Measurements from ENCODE around the gene BCAM.

BCAM gene

DNA sequence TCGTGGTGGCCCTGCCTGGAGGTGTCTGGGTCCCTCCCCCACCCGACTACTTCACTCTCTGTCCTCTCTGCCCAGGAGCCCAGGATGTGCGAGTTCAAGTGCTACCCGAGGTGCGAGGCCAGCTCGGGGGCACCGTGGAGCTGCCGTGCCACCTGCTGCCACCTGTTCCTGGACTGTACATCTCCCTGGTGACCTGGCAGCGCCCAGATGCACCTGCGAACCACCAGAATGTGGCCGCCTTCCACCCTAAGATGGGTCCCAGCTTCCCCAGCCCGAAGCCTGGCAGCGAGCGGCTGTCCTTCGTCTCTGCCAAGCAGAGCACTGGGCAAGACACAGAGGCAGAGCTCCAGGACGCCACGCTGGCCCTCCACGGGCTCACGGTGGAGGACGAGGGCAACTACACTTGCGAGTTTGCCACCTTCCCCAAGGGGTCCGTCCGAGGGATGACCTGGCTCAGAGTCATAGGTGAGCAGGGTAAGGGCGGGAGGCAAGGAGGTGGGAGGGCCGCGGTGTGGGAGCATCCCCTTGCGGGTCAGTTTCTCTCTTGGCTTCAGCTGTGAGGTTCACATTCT, 56.4 kb downstream of the BCAM start:
- DNase-seq (ENCODE audit: insufficient read length) (no peak), FAIRE-seq (no peak)
- no peak for TF ChIP-seq POLR2AphosphoS5 (IDR thresholded peaks at IDR 0.05; ENCODE audit: low read depth, low read length)
- TF ChIP-seq POLR2A (IDR thresholded peaks at IDR 0.05; ENCODE audit: low read depth, low read length), result no peak
- TF ChIP-seq TAF1 (IDR thresholded peaks at IDR 0.05; ENCODE audit: borderline replicate concordance, low read depth, low read length), result no peak

DNA sequence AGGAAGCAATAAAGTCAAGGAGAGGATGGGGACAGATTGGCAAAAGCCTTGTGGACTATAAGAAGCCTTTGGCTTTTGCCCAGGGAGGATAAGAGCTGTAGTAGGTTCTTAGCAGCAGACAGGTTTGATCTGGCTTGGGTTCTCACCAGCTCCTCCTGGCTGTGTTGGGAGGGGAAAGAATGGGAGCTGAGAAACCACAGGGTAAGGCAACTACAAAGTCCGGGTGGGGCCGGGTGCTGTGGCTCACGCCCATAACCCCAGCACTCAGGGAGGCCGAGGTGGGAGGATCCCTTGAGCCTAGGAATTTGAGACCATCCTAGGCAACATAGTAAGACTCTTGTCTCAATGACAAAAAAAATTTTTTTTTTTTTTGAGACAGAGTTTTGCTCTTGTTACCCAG, 57.8 kb downstream of the BCAM start:
- TF ChIP-seq POLR2AphosphoS5 (IDR thresholded peaks at IDR 0.05; ENCODE audit: low read depth, low read length) (no peak), POLR2A (IDR thresholded peaks at IDR 0.05; ENCODE audit: low read depth, low read length) (no peak), TAF1 (IDR thresholded peaks at IDR 0.05; ENCODE audit: borderline replicate concordance, low read depth, low read length) (no peak)
- DNase-seq (ENCODE audit: insufficient read length) (no peak), FAIRE-seq (no peak)

DNA sequence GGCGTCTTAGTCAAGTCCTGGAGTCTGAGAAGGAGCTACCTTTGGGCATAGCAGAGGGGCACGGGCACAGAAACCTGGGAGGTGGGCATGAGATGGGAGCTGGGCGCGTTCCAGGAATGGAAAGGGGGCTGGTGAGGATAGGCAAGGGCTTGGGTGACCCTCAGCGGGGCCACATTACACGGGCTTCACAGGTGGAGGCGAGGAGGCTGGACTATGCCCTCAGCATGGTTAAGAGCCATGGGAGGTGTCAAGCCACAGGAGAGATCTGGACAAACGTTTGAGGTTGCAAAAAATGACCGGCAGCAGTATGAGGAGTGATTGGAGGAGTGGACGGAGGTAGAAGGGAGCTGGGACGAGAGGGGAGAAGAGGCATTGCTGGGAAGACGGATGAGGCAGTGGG, 58.7 kb downstream of the BCAM start:
- FAIRE-seq (no peak), DNase-seq (ENCODE audit: insufficient read length) (no peak)
- no peak for TF ChIP-seq POLR2A (IDR thresholded peaks at IDR 0.05; ENCODE audit: low read depth, low read length)

DNA sequence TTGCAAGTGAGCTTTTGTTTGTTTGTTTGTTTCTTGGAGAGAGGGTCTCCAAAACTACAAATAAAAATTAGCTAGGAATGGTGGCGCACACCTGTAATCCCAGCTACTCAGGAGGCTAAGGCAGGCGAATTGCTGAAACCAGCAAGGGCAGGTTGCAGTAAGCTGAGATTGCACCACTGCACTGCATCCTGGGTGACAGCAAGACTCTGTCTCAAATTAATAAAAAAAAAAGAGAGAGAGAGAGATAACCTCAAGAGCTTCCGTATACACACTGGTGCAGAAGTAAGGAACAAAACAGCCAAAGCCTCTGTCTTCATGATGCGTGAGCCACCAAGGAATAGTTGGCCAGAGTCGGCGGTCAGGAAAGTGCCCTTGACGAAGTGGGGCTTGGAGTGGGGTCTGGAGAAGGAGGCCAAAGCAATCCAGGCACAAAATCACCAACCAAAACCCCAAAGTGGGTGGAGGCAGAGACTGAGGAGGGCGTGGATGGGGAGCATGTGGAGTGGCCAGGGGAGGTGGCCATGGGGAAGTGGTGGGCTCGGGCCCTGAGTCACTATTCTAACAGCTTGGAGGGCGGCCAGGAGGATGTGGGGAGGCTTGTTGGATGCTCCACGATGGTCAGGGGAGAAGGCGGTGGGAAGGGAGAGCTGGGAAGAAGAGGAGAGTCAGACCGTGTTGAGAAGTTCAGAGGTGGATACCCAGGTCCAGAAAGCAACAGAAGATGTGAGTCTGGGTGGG, 61.0 kb downstream of the BCAM start:
- TF ChIP-seq POLR2AphosphoS5 (IDR thresholded peaks at IDR 0.05; ENCODE audit: low read depth, low read length), result no peak
- no peak for TF ChIP-seq POLR2A (IDR thresholded peaks at IDR 0.05; ENCODE audit: low read depth, low read length)
- TF ChIP-seq TAF1 (IDR thresholded peaks at IDR 0.05; ENCODE audit: borderline replicate concordance, low read depth, low read length), result no peak
- DNase-seq (ENCODE audit: insufficient read length) (no peak), FAIRE-seq (no peak)
